Measurements from ENCODE around the gene PKP1.

PKP1 gene

GRCh38 chr1:201370500-201370899, 87.2 kb downstream of the PKP1 start:
- no peak overlapping the region for H3K27ac ChIP-seq (ENCODE audit: low read length)
- DNase-seq, result no peak
- no peak for ATAC-seq (ENCODE audit: insufficient read depth, low read depth)
- H3K79me2 ChIP-seq (ENCODE audit: insufficient read depth, low read length), result no peaks in the 10 kb centered on the region
- H4K20me1 ChIP-seq (ENCODE audit: insufficient read depth, low read length), result peaks cover 11% of the 10 kb centered on the region
- no peak overlapping the region for H3K4me3 ChIP-seq (ENCODE audit: low read depth in 1 of 2, low read length in 2 of 2)
- no peak overlapping the region for H3K9ac ChIP-seq (ENCODE audit: low read depth, low read length)
- H3K36me3 ChIP-seq (ENCODE audit: insufficient read depth, low read length), result no peaks in the 10 kb centered on the region
- H3K9me3 ChIP-seq (ENCODE audit: insufficient read depth, low read length, severe bottlenecking), result no peaks in the 10 kb centered on the region
- H2AFZ ChIP-seq (ENCODE audit: low read depth, low read length), result no peak overlapping the region
- no peak overlapping the region for H3K4me2 ChIP-seq (ENCODE audit: insufficient read depth, low read length)
- H3K4me1 ChIP-seq (ENCODE audit: insufficient read depth, low read length), result no peaks in the 10 kb centered on the region
- H3K27me3 ChIP-seq (ENCODE audit: insufficient read depth, low read length, poor library complexity), result peaks cover 30% of the 10 kb centered on the region
- TF ChIP-seq CTCF (IDR thresholded peaks at IDR 0.05; ENCODE audit: borderline replicate concordance, extremely low read depth, low read length, poor library complexity, severe bottlenecking) (no peak), EZH2 (IDR thresholded peaks at IDR 0.05; ENCODE audit: borderline replicate concordance, low read depth, low read length, severe bottlenecking) (no peak)

GRCh38 chr1:201371276-201371675, 88.0 kb downstream of the PKP1 start:
- Histone ChIP-seq H3K4me1 (ENCODE audit: insufficient read depth, low read length) (no peaks in the 10 kb centered on the region), H3K9ac (ENCODE audit: low read depth, low read length) (no peak overlapping the region), H3K27ac (ENCODE audit: low read length) (no peak overlapping the region), H4K20me1 (ENCODE audit: insufficient read depth, low read length) (peaks cover 11% of the 10 kb centered on the region), H3K79me2 (ENCODE audit: insufficient read depth, low read length) (no peaks in the 10 kb centered on the region), H3K4me3 (ENCODE audit: low read depth in 1 of 2, low read length in 2 of 2) (no peak overlapping the region), H2AFZ (ENCODE audit: low read depth, low read length) (no peak overlapping the region), H3K27me3 (ENCODE audit: insufficient read depth, low read length, poor library complexity) (peaks cover 38% of the 10 kb centered on the region), H3K4me2 (ENCODE audit: insufficient read depth, low read length) (no peak overlapping the region), H3K36me3 (ENCODE audit: insufficient read depth, low read length) (no peaks in the 10 kb centered on the region), H3K9me3 (ENCODE audit: insufficient read depth, low read length, severe bottlenecking) (no peaks in the 10 kb centered on the region)
- DNase-seq (no peak), ATAC-seq (ENCODE audit: insufficient read depth, low read depth) (no peak)
- TF ChIP-seq CTCF (IDR thresholded peaks at IDR 0.05; ENCODE audit: borderline replicate concordance, extremely low read depth, low read length, poor library complexity, severe bottlenecking), result no peak
- no peak for TF ChIP-seq EZH2 (IDR thresholded peaks at IDR 0.05; ENCODE audit: borderline replicate concordance, low read depth, low read length, severe bottlenecking)

- H3K79me2 ChIP-seq (ENCODE audit: insufficient read depth, low read length), result no peaks in the 10 kb centered on the region
- DNase-seq (no peak), ATAC-seq (ENCODE audit: insufficient read depth, low read depth) (no peak)
- H3K4me3 ChIP-seq (ENCODE audit: low read depth in 1 of 2, low read length in 2 of 2), result no peak overlapping the region
- peaks cover 43% of the 10 kb centered on the region for H3K27me3 ChIP-seq (ENCODE audit: insufficient read depth, low read length, poor library complexity)
- no peak overlapping the region for H3K27ac ChIP-seq (ENCODE audit: low read length)
- H3K9me3 ChIP-seq (ENCODE audit: insufficient read depth, low read length, severe bottlenecking), result no peaks in the 10 kb centered on the region
- no peak overlapping the region for H3K4me2 ChIP-seq (ENCODE audit: insufficient read depth, low read length)
- TF ChIP-seq CTCF (IDR thresholded peaks at IDR 0.05; ENCODE audit: borderline replicate concordance, extremely low read depth, low read length, poor library complexity, severe bottlenecking), result no peak
- no peak for TF ChIP-seq EZH2 (IDR thresholded peaks at IDR 0.05; ENCODE audit: borderline replicate concordance, low read depth, low read length, severe bottlenecking)
- no peak overlapping the region for H2AFZ ChIP-seq (ENCODE audit: low read depth, low read length)
- H3K9ac ChIP-seq (ENCODE audit: low read depth, low read length), result no peak overlapping the region
- no peaks in the 10 kb centered on the region for H3K4me1 ChIP-seq (ENCODE audit: insufficient read depth, low read length)
- no peaks in the 10 kb centered on the region for H3K36me3 ChIP-seq (ENCODE audit: insufficient read depth, low read length)
- H4K20me1 ChIP-seq (ENCODE audit: insufficient read depth, low read length), result peaks cover 6% of the 10 kb centered on the region; the same call in 1 of the 2 replicates
These were observed 88.5 kb downstream of the PKP1 start for GRCh38 chr1:201371792-201372191.

GRCh38 chr1:201374364-201374763, 91.1 kb downstream of the PKP1 start:
- no peaks in the 10 kb centered on the region for H3K4me1 ChIP-seq (ENCODE audit: insufficient read depth, low read length)
- H3K9me3 ChIP-seq (ENCODE audit: insufficient read depth, low read length, severe bottlenecking), result no peaks in the 10 kb centered on the region
- no peak for TF ChIP-seq EZH2 (IDR thresholded peaks at IDR 0.05; ENCODE audit: borderline replicate concordance, low read depth, low read length, severe bottlenecking)
- TF ChIP-seq CTCF (IDR thresholded peaks at IDR 0.05; ENCODE audit: borderline replicate concordance, extremely low read depth, low read length, poor library complexity, severe bottlenecking), result no peak
- no peak overlapping the region for H3K4me3 ChIP-seq (ENCODE audit: low read depth in 1 of 2, low read length in 2 of 2)
- peaks cover 4% of the 10 kb centered on the region; the same call in 1 of the 2 replicates for H4K20me1 ChIP-seq (ENCODE audit: insufficient read depth, low read length)
- no peaks in the 10 kb centered on the region for H3K36me3 ChIP-seq (ENCODE audit: insufficient read depth, low read length)
- no peak overlapping the region for H3K27ac ChIP-seq (ENCODE audit: low read length)
- no peak overlapping the region for H3K4me2 ChIP-seq (ENCODE audit: insufficient read depth, low read length)
- no peaks in the 10 kb centered on the region for H3K79me2 ChIP-seq (ENCODE audit: insufficient read depth, low read length)
- H3K27me3 ChIP-seq (ENCODE audit: insufficient read depth, low read length, poor library complexity), result peaks cover 45% of the 10 kb centered on the region
- no peak for DNase-seq
- H2AFZ ChIP-seq (ENCODE audit: low read depth, low read length), result no peak overlapping the region
- no peak for ATAC-seq (ENCODE audit: insufficient read depth, low read depth)
- no peak overlapping the region for H3K9ac ChIP-seq (ENCODE audit: low read depth, low read length)

Measured in DND-41 (cell line).